MCF 10A (cell line): Measurements from ENCODE around the gene VAV2. TPM values are rescaled to one million over a fixed set of nuclear protein-coding genes. Genes with fewer than 3 reads are reported as not detected.
A peak's percentile ranks its signal among the peaks of the same experiment; 100 is the strongest.

Source experiments
- BruUV-seq: library from RNA; stranded (reverse); fragments of 400-500 nt; replicated peaks from 2 replicates; lab custom pipeline; 2021; lab: Mats Ljungman, UMichigan
- CTCF ChIA-PET: fragments of 300-600 bp; sonication (Branson Sonifier 250); formaldehyde crosslinking; extraction: SDS; loops from one replicate; lab custom pipeline; 2021; ENCODE audit warnings: antibody characterized with exemption, inconsistent platforms; lab: Yijun Ruan, JAX
- POLR2A ChIA-PET: fragments of 300-600, 350-650 bp; sonication (Branson Sonifier 250); formaldehyde crosslinking; extraction: SDS; loops from one replicate; lab custom pipeline; 2020; ENCODE audit warnings: antibody characterized with exemption, inconsistent platforms; lab: Yijun Ruan, JAX
- DNase-seq: peaks from one replicate; pipeline ENCODE4 v3.0.0-alpha.2; 2018; ENCODE audit not compliant: unreplicated experiment
- H3K27ac Mint-ChIP-seq: one replicate; pipeline ENCODE4 v1.8.0; 2022; ENCODE audit warnings: mild to moderate bottlenecking, low read depth, mixed read lengths; ENCODE audit not compliant: unreplicated experiment
- H3K27me3 Mint-ChIP-seq: one replicate; pipeline ENCODE4 v1.8.0; 2022; ENCODE audit warnings: mixed read lengths; ENCODE audit not compliant: insufficient read depth, unreplicated experiment
- H3K36me3 Mint-ChIP-seq: one replicate; pipeline ENCODE4 v1.8.0; 2022; ENCODE audit warnings: mild to moderate bottlenecking, moderate library complexity, mixed read lengths; ENCODE audit not compliant: insufficient read depth, unreplicated experiment
- H3K4me1 Mint-ChIP-seq: one replicate; pipeline ENCODE4 v1.8.0; 2022; ENCODE audit warnings: mixed read lengths; ENCODE audit not compliant: insufficient read depth, unreplicated experiment
- H3K4me3 Mint-ChIP-seq: one replicate; pipeline ENCODE4 v1.8.0; 2022; ENCODE audit warnings: mild to moderate bottlenecking, moderate library complexity, mixed read lengths; ENCODE audit not compliant: unreplicated experiment
- H3K9me3 Mint-ChIP-seq: one replicate; pipeline ENCODE4 v1.8.0; 2022; ENCODE audit warnings: mixed read lengths; ENCODE audit not compliant: unreplicated experiment
- CTCF ChIP-seq: fragments of 200-600 bp; IDR thresholded peaks from one replicate; pipeline ENCODE4 v1.8.0; 2022; ENCODE audit warnings: antibody characterized with exemption, mild to moderate bottlenecking; ENCODE audit not compliant: unreplicated experiment
- intact Hi-C: fragments of 100-400 bp; cut with micrococcal nuclease; formaldehyde crosslinking; loops from 2 replicates; pipeline ENCODE4 v1.14.1; 2022
- total RNA-seq: library from RNA; stranded (reverse); gene quantifications from 2 replicates; pipeline ENCODE4 v1.2.3, GENCODE V29; 2022

Gene VAV2
- total RNA-seq, 1 experiment from 2014 or later = 31.0 TPM

- CTCF ChIA-PET = interaction anchor here (0.6 kb wide), 2 partner anchors 83 to 1295 kb away, joined by 3 to 5 read pairs; no protein-coding TSS in a partner anchor
- Mint-ChIP-seq H3K36me3 (peaks cover 5% of the 10 kb centered on the region), H3K27me3 (no peaks in the 10 kb centered on the region), H3K9me3 (no peaks in the 10 kb centered on the region), H3K4me1 (peaks cover 6% of the 10 kb centered on the region), H3K27ac (no peak overlapping the region), H3K4me3 (no peak overlapping the region)
- TF ChIP-seq CTCF = no peak
- no TSS peak for BruUV-seq
- intact Hi-C loops = no loop called here
- POLR2A ChIA-PET = no interaction called here
- DNase-seq = no peak
Observed at GRCh38 chr9:133841167-133841812, 150.8 kb downstream of the VAV2 start.

GRCh38 chr9:133839822-133840329 lies 152.2 kb downstream of the VAV2 start:
- Mint-ChIP-seq H3K36me3 (no peaks in the 10 kb centered on the region), H3K27me3 (no peaks in the 10 kb centered on the region), H3K9me3 (no peaks in the 10 kb centered on the region), H3K4me3 (no peak overlapping the region), H3K27ac (no peak overlapping the region), H3K4me1 (peaks cover 6% of the 10 kb centered on the region)
- TF ChIP-seq CTCF = no peak
- BruUV-seq = no TSS peak
- intact Hi-C loops = no loop called here
- CTCF ChIA-PET = no interaction called here
- POLR2A ChIA-PET = no interaction called here
- peak; percentile 3 for DNase-seq

GRCh38 chr9:133838859-133839507 lies 153.1 kb downstream of the VAV2 start:
- DNase-seq = no peak
- intact Hi-C loops = no loop called here
- no TSS peak for BruUV-seq
- Mint-ChIP-seq H3K4me3 (no peak overlapping the region), H3K27me3 (no peaks in the 10 kb centered on the region), H3K27ac (no peak overlapping the region), H3K36me3 (no peaks in the 10 kb centered on the region), H3K4me1 (peaks cover 6% of the 10 kb centered on the region), H3K9me3 (no peaks in the 10 kb centered on the region)
- ChIA-PET POLR2A (no interaction called here), CTCF (interaction anchor here (0.6 kb wide), 1 partner anchor 23 kb away, joined by 3 read pairs; no protein-coding TSS in a partner anchor)
- TF ChIP-seq CTCF = no peak
